GM12865 (cell line): ENCODE data around the gene LPAR1.
A peak's percentile ranks its signal among the peaks of the same experiment; 100 is the strongest.

ENCODE experiments used
- DNase-seq: peaks from one replicate; pipeline ENCODE4 v3.0.0; 2010; ENCODE audit warnings: low read depth
- H3K4me3 ChIP-seq: 2 replicates; pipeline ENCODE4 v1.5.1; 2011; ENCODE audit warnings: mild to moderate bottlenecking, low read depth, low read length, control low read depth
- CTCF ChIP-seq: IDR thresholded peaks from 2 replicates; pipeline ENCODE4 v1.5.1; 2011; ENCODE audit warnings: low read length, control low read depth, low read depth, inconsistent platforms; ENCODE audit not compliant: insufficient read depth; ENCODE audit errors: missing control alignments

The LPAR1 gene

GRCh38 chr9:110933350-110934001, 104.8 kb downstream of the LPAR1 start:
- peak overlapping the region; percentile 27 for H3K4me3 ChIP-seq
- TF ChIP-seq CTCF, result no peak
- DNase-seq, result peak; percentile 74

GRCh38 chr9:110932863-110933262, 105.4 kb downstream of the LPAR1 start:
- no peak for TF ChIP-seq CTCF
- H3K4me3 ChIP-seq, result peak overlapping the region; percentile 5; the same call in 1 of the 2 replicates
- DNase-seq, result no peak

- no peak for TF ChIP-seq CTCF
- no peak overlapping the region for H3K4me3 ChIP-seq
- no peak for DNase-seq
These were observed 109.7 kb downstream of the LPAR1 start for GRCh38 chr9:110928599-110928998.

DNA sequence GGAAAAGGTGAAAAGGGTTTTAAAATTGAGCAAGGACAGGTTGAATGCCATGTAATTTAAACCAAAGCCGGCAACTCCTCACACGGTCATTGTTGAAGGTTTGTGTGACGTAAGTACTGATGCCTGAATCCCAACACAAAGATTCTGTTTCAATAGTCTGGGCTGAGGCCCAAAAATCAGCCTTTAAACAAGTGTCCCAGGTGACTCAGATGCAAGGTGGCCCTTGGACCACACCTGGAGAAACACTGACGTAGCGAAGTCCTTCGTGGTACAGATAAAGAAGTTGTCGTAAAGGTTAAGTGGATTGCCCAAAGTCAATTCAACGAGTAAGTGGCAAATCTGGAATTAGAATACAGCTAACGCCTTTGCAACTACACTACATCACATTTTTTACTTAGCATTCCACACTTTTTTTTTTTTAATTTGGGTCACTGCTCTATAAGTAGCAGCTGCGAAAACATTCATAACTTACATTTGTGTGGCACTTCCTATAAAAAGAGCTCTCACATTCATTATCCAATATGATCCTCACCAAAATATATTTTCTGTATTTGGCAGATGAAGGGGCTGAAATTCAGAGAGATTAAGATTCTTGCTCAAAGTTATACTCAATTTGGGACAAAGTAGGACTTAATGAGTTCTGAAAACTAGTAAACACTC, 111.3 kb downstream of the LPAR1 start:
- no peak overlapping the region for H3K4me3 ChIP-seq
- no peak for TF ChIP-seq CTCF
- no peak for DNase-seq

DNA sequence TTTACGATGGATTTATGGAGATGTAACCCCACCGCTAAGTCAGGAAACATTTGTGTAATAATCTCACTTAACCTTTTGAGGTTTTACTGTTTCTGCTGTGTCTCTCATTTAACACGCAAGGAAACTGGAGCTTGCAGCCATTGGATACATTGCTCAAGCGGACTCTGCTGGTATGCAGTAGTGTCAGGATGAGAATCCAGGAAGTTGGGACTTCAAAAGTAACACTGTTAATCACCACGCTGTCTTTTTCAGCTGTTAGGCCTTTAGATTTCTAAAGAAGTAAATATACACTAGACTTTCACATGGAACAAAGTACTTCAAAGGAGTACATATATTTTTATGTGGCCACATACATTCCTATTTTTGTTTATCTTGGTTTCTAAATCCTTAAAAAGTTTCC, 114.7 kb downstream of the LPAR1 start:
- no peak for DNase-seq
- no peak for TF ChIP-seq CTCF
- no peak overlapping the region for H3K4me3 ChIP-seq

GRCh38 chr9:110922145-110922544, 116.1 kb downstream of the LPAR1 start:
- DNase-seq, result no peak
- TF ChIP-seq CTCF, result no peak
- no peak overlapping the region for H3K4me3 ChIP-seq
